Hematopoietic multipotent progenitor cell (in vitro differentiated cells): ENCODE measurements around the gene EIF4G2. TPM values are rescaled to one million over a fixed set of nuclear protein-coding genes. Genes with fewer than 3 reads are reported as not detected.
A peak's percentile ranks its signal among the peaks of the same experiment; 100 is the strongest.

Experiments used
- DNase-seq, 3 donors: peaks; one replicate each; pipeline ENCODE4 v3.0.0-alpha.2; 2011 to 2015; ENCODE audit warnings: low read depth in 2 of 3, low spot score in 2 of 3
- total RNA-seq: library from RNA; depleted of rRNA; stranded (reverse); fragments of >200 nt; gene quantifications from one replicate; pipeline ENCODE4 v1.2.3, GENCODE V29; 2012

EIF4G2 gene
- total RNA-seq, 1 donor = 309 TPM

DNA sequence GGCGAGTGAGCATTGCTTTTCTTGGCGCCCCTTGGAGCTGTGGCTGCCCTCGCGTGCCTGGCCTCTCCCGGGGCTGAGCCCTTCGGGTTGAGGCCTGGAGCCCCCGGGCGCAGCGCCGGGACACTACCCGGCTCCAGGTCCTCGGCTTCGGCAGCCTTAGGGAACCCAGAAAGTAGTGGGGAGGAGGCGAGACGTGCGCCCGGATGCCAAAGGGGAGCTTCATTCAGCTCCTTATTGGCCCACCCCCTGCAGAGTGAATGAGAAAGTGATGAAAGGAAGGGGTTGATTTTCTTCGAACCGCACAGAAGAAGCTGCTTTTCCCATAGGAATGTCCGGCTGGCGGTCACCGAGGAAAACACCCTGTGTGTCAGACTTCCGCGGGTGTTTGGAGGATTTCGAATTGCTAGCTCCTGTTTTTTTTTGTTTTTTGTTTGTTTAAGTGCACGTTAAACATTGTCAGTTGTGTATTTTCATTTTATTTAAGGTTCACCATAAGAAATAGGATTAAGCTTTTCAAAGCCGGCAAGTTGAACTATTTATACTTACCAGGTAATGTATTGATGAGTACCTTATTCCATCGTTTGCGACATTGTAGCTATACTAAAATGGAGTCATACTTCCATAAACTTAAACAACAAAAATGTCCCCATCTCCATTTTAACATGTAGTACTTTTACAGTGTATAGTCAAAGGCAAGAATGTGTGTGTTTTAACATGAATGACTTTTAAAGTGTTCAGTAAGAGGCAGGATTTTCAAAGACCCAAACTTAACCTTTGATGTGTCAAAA, 841 bp upstream of the EIF4G2 start:
- no peak for DNase-seq

DNA sequence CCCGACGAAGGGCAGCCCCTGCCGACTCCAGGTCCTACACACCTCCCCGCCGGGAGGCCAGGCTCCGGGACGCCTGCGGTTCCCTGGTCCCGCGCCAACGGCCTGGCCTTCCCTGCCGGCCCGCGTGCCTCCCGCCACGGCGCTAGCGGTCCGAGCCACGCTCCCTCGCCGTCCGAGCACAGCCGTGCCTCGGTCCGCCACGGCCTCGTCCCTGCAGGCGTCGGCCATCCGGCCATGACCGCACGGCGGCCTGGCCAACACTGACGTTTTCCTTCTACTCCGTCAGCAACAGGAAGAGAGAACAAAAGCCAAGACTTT, 532 bp downstream of the EIF4G2 start:
- no peak for DNase-seq

DNA sequence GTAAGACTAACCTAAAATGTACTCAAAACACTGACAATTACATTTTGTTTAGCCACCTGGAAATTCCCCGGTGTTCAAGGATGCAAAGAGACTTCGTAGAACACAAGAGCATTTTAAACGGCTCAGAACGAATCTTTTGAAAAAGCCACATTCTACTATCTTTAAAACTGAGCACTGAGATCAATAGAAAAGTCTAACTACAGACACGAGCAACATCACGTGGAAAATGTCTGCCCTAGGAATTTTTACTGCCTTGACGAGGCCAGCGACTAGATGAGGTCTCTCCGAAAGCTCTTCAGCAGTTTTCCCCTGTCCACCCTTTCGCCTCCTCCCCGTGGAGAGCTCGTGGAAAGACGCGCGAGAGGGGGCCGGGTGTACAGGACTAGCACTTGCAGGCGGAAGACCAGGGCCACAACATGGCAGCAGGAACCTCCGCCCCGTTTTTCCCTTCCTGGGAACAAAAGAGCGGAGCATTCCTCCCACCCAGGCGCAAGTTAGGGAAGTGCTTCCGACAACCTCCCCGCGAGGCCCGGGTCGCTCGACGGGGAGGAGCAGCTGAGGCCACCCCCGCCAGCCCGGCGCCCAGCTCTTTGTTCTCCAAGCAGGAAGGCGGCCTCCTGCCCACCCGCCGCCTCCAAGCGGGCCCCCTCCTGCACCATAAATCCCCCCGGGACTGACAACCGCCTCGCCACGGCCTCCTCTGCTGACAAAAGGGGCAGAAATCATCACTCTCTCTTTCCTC, 1.1 kb downstream of the EIF4G2 start:
- peak in 1 of 3 donors; percentile 52 for DNase-seq

DNA sequence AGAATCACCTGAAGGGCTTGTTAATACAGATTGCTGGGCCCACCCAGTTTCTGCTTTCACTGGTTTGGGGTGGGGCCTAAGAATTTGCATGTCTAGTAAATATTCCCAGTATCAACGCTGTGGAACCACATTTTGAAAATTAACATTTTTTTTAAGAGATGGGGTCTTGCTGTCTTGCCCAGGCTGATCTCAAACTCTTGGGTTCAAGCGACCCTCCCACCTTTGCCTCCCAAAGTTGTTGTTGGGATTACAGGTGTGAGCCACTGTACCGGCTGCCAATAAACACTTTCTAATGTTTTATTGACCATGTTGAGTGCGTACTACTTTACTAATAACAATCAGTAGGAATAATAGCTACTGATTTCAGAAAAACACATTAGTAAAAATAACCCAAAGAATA, 2.5 kb downstream of the EIF4G2 start:
- no peak for DNase-seq

DNA sequence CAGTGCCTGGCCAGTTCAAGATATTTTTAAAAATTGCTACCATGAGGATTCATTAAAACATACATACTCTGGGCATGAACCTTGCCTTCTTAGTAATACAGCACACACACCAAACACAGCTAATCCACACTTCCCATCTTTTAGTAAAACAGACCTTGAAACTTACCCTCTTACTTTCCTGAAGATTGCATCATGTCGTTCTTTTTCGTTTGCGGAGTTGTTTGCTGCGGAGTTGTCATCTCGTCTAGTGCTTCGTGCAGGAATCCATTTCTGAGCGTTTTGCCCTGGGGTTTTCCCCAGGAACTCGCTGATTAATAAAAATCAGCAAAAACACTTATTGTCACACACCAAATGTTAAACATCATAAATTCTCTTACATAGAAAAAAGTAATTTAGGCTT, 3.0 kb downstream of the EIF4G2 start:
- no peak for DNase-seq

- DNase-seq = no peak
Observed at GRCh38 chr11:10803676-10804075, 5.0 kb downstream of the EIF4G2 start.

DNA sequence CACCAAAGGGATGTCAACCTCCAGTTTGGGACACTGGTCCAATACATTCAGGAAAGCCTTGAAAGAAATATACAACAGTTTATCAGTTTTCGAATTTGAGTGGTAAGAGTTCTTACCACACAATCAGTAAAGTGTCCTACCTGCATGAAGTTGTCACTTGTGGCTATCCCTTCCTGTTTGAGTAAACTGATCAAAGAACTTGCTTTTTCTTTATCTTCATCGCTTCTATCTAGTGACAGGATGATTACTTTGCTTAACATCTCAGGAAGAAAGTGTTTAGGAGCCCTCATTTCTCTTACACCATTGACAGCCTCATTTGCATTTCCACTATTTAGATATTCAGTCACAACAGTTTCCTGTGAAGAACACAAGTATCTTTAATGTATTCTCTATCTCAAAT, 8.4 kb downstream of the EIF4G2 start:
- no peak for DNase-seq

GRCh38 chr11:10798330-10798928, 10.3 kb downstream of the EIF4G2 start:
- no peak for DNase-seq

DNA sequence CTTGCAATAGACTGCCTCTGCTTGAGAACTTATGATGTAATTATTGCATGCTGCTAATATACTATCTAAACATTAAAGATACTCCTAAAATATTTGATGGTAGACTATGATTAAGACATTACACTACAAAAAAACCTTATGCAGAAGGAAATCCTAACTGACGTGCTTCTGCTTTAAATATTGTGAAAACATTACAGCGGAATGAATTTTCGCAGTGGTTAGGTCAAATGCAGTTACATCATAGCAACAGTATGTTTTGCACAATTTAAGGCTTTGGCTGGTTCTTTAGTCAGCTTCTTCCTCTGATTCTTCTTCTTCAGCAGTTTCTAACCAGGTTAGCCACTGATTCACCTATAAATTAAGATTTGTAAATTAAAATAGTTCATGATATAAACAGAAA, 11.2 kb downstream of the EIF4G2 start:
- DNase-seq = no peak

DNA sequence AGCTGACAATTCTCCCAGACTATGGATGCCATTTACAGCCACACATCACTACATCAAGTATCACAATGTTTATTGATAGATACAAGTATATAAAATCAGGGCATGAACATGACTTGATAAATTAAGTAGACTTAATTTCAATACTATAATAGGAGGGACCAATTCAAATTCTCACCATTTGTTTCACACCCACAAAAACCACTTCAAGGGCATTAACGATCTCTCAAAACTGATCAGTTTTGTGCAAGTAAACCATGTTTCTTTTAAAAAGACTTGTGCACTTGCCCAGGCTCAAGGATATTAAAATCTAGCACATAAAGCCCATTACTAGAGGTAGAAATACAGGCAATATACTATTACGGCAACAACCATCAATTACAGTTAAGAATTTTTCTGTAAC, 11.7 kb downstream of the EIF4G2 start:
- DNase-seq = no peak

DNA sequence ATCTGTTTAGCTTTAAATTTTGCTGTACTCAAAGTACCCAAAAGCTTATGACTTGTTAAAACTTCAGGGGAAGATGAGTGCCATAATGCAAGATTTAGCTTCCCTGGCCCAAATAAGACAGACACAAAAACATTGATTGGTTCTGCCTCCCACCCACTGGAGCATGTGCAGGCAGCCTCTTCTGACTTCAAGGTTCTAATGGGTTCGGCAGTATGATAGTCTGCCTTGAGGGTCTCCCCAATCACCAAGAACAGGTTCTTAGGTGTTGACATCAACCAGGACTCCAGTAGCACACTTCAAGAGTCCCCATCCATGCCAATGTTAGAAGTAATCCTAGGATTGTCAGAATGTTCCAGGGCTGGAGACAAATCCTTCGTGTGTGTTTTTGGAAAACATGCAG, 12.5 kb downstream of the EIF4G2 start:
- DNase-seq = no peak

- no peak for DNase-seq
Observed at GRCh38 chr11:10793470-10794255, 15.1 kb downstream of the EIF4G2 start.

- peak; percentile 65 to 85 (median 82) for DNase-seq
Observed at GRCh38 chr11:10792385-10793068, 16.2 kb downstream of the EIF4G2 start.

GRCh38 chr11:10786451-10786850, 22.3 kb downstream of the EIF4G2 start:
- DNase-seq = no peak

- DNase-seq = no peak
Observed at GRCh38 chr11:10785146-10785474, 23.6 kb downstream of the EIF4G2 start.

- DNase-seq = no peak
Observed at GRCh38 chr11:10784232-10785145, 24.2 kb downstream of the EIF4G2 start.

DNA sequence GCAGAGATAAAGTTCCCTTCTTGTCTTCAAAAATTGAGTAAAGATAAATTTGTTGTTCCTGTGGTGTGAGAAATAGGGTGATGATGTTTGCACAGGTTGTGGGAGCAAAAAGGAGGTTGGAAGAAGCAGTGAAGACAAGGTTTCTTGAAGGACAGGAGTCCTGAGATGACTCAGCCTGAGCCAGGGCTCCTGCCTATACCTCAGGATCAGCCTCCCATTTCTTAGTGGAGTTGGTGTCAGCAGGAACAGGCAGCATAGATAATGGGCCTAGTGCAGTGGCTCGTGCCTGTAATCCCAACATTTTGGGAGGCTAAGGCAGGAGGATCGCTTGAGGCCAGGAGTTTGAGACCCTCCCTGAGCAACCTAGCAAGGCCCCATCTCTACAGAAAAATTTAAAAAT, 28.7 kb downstream of the EIF4G2 start:
- no peak for DNase-seq

- DNase-seq = no peak
Observed at GRCh38 chr11:10779086-10779485, 29.6 kb downstream of the EIF4G2 start.

DNA sequence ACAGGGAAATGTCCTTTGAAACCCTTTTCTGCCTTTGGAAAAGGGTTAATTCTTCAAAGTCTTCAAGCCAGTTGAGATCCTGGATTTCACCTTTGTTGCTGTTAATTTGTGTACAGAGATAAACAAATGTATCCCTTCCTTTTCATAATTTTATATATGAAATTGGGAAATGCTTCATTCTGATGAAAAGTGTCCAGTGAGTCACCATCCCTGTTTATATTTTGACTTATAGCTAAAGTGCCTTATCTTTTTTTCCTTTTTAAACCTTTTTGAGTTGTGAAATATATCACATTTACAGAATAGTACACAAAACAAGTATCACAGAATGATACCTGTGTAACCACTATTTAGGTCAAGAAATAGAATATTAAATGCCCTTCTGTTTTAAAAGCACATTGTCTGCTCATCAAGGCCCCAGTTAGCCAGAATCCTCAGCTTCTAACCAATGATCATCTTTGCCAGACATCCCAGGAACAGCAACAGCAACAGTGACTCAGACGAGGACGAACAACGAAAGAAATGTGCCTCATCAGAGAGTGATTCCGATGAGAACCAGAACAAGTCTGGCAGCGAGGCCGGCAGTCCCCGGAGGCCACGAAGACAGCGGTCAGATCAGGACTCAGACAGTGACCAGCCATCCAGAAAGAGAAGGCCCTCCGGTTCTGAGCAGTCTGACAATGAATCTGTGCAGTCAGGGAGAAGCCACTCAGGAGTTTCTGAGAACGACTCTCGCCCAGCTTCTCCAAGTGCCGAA, 30.3 kb downstream of the EIF4G2 start:
- no peak for DNase-seq
